ENCODE data around the gene APIP. TPM values are rescaled to one million over a fixed set of nuclear protein-coding genes. Genes with fewer than 3 reads are reported as not detected.

Gene APIP
- total and polyA plus RNA-seq, 9 donors = 21.3 to 28.3 (median 26.1) TPM

DNA sequence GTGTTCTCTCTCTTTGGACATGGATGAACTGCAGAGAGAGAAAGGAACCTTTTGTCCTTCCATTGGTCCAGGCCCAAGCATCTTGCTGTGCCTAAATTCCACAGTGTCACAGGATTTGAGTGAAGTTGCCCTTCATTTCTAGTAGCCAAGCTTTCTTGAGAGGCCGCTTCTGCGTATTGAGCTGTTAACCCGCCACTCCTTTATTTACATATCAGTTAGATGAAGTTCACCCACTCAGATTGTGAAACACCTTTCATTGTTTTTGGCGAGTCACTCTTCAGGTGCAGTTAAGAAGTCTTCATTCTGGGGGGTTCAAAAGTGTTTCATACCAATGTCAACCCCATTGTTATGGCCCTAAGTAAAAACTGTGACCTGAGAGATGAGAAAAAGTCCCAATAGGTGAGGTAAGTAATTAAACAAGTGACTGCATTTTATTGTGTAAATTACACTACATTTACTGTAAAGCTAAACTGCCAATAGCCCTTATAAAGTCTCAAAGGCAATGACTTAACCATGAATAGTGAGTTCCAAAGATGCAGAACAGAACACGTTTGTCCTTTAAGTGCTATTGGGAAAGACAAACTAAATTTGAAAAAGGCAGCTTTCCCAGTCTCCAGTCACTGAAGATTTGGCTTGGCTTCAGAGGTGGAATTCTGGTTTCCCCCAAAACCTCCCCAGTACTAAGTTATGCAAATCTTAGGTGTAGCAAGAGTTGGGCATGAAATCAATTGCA lies 61.0 kb downstream of the APIP start:
- H3K27me3 ChIP-seq (ENCODE audit: control insufficient read depth, insufficient read depth, low read length) = no peaks in the 10 kb centered on the region
- 74% methylated on average over 4 of the region's 5 CpGs for WGBS (ENCODE audit: insufficient coverage)
- no peaks in the 10 kb centered on the region for H3K36me3 ChIP-seq (ENCODE audit: control insufficient read depth, insufficient read depth, low read length)
- H3K4me1 ChIP-seq (ENCODE audit: control insufficient read depth, insufficient read depth, low read length) = peaks cover 4% of the 10 kb centered on the region
- no peak overlapping the region for H3K4me3 ChIP-seq (ENCODE audit: low read length)
- no peak overlapping the region for H3K27ac ChIP-seq (ENCODE audit: low read length)
- H3K9me3 ChIP-seq (replicated peaks; ENCODE audit: control insufficient read depth, low read depth, low read length) = no peaks in the 10 kb centered on the region
- no peak for DNase-seq

DNA sequence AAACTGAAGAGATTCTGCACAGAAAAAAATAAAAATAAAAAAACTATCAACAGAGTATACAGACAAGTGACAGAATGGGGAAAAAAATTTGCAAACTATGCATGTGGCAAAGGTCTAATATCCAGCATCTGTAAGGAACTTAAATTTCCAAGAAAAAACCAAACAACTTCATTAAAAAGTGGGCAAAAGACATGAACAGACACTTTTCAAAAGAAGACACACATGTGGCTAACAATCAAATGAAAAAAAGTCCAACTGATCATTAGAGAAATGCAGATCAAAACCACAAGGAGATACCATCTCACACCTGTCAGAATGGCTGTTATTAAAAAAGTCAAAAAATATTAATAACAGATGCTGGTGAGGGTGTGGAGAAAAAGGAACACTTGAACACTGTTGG lies 64.3 kb downstream of the APIP start:
- H3K36me3 ChIP-seq (ENCODE audit: control insufficient read depth, insufficient read depth, low read length) = no peaks in the 10 kb centered on the region
- H3K9me3 ChIP-seq (replicated peaks; ENCODE audit: control insufficient read depth, low read depth, low read length) = no peaks in the 10 kb centered on the region
- DNase-seq = no peak
- H3K27me3 ChIP-seq (ENCODE audit: control insufficient read depth, insufficient read depth, low read length) = no peaks in the 10 kb centered on the region
- no peak overlapping the region for H3K4me3 ChIP-seq (ENCODE audit: low read length)
- H3K4me1 ChIP-seq (ENCODE audit: control insufficient read depth, insufficient read depth, low read length) = no peaks in the 10 kb centered on the region
- H3K27ac ChIP-seq (ENCODE audit: low read length) = no peak overlapping the region

DNA sequence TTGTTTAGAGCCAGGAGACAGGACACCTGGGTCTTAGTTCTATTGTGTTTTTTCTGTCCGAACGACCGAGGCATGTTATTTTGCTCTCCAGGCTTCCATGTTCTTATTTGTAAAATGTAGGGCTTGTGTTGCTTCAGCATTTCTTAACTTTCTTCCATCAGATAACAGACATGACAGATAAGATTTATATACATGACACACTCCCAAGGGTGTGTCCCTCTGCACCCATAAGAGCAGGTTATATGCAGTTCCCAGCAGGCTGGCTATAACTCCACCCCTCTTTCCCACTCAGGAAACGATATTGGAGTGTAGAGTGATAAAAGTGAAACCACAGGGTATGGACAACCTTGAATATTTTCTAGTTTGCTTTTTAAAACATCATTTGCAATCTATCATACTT lies 65.8 kb downstream of the APIP start:
- Histone ChIP-seq H3K36me3 (ENCODE audit: control insufficient read depth, insufficient read depth, low read length) (no peaks in the 10 kb centered on the region), H3K4me3 (ENCODE audit: low read length) (no peak overlapping the region), H3K27ac (ENCODE audit: low read length) (no peak overlapping the region), H3K4me1 (ENCODE audit: control insufficient read depth, insufficient read depth, low read length) (no peaks in the 10 kb centered on the region), H3K27me3 (ENCODE audit: control insufficient read depth, insufficient read depth, low read length) (no peaks in the 10 kb centered on the region), H3K9me3 (replicated peaks; ENCODE audit: control insufficient read depth, low read depth, low read length) (no peaks in the 10 kb centered on the region)
- no peak for DNase-seq
- WGBS (ENCODE audit: insufficient coverage) = no CpG with 5 or more reads among the region's 4 CpGs

DNA sequence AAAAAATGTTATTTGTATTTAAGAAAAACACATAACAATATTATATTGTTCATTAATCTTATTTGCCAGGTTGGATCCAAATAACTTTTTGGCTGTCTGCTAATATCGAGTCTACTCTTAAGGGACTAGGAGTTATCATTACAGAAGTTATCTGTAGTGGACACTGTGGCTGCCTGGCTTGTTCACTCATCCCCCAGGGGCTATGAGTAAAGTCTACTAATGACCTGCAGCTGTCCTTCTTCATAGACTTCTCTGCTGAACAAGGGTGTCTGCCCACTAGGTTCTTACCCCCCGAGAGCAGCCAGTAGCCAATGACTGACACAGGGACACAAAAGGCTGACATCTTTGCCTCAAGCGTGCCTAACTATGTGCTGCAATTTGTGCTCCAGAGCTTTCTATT lies 69.7 kb downstream of the APIP start:
- H3K9me3 ChIP-seq (replicated peaks; ENCODE audit: control insufficient read depth, low read depth, low read length) = no peaks in the 10 kb centered on the region
- whole genome bisulfite sequencing (ENCODE audit: insufficient coverage) = 71% methylated on average over 2 of the region's 3 CpGs
- H3K36me3 ChIP-seq (ENCODE audit: control insufficient read depth, insufficient read depth, low read length) = no peaks in the 10 kb centered on the region
- DNase-seq = no peak
- no peaks in the 10 kb centered on the region for H3K4me1 ChIP-seq (ENCODE audit: control insufficient read depth, insufficient read depth, low read length)
- H3K27ac ChIP-seq (ENCODE audit: low read length) = no peak overlapping the region
- peaks cover 2% of the 10 kb centered on the region for H3K27me3 ChIP-seq (ENCODE audit: control insufficient read depth, insufficient read depth, low read length)
- no peak overlapping the region for H3K4me3 ChIP-seq (ENCODE audit: low read length)

DNA sequence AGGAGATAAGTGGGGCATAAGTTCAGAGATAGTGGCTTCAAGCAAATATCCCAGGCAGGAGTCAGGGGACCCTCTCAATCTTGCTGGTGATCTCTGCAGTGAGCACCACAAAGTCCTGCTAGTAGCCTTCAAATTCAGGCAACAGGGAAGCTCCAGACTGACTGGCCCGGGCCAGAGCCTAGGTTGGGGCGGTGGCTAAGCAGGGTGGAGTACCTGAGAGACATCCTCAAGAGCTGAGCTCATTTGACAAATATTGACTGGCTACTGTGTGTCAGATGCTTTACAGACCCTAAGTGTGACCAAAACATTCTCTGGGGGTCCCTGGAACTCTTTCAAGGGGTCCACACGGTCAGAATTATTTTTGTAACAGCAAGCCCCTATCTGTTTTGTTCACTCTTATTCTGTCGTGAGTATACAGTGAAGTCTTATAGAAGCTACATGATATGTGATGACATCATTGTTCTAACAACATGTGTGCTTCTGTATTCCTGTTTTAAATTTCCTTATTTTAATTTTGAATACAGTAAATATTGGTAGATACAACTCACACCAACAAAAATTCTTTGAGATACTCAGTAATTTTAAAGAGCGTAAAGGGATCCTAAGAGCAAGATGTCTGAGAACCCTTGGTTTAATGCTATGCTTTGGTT lies 71.6 kb downstream of the APIP start:
- WGBS (ENCODE audit: insufficient coverage) = 94% methylated on average over 2 of the region's 5 CpGs
- DNase-seq = no peak

DNA sequence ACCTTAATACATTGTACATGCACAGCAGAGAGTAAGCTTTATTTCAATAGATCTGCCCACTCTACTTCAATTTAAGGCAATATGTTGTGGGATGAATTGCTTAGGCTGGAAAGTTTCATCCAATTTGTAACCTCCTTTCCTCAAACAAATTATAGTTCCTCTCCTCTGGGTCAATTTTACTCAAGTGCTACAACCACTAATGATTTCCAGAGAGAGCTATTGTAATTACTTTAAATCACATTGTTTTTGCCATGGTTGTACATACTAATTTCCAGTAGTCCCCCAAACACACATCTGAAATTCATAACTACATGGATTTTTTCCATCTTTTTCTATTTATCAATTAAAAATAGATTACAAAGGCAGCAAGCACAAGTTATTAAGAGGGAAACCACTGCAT lies 72.9 kb downstream of the APIP start:
- no peak for DNase-seq
- Histone ChIP-seq H3K27ac (ENCODE audit: low read length) (no peak overlapping the region), H3K36me3 (ENCODE audit: control insufficient read depth, insufficient read depth, low read length) (no peaks in the 10 kb centered on the region), H3K4me1 (ENCODE audit: control insufficient read depth, insufficient read depth, low read length) (no peaks in the 10 kb centered on the region), H3K9me3 (replicated peaks; ENCODE audit: control insufficient read depth, low read depth, low read length) (no peaks in the 10 kb centered on the region), H3K27me3 (ENCODE audit: control insufficient read depth, insufficient read depth, low read length) (peaks cover 2% of the 10 kb centered on the region), H3K4me3 (ENCODE audit: low read length) (no peak overlapping the region)

More for the DNA sequence above, 71.6 kb downstream of the APIP start:
- Histone ChIP-seq H3K27me3 (ENCODE audit: control insufficient read depth, insufficient read depth, low read length) (peaks cover 2% of the 10 kb centered on the region), H3K4me1 (ENCODE audit: control insufficient read depth, insufficient read depth, low read length) (no peaks in the 10 kb centered on the region), H3K27ac (ENCODE audit: low read length) (no peak overlapping the region), H3K36me3 (ENCODE audit: control insufficient read depth, insufficient read depth, low read length) (no peaks in the 10 kb centered on the region), H3K9me3 (replicated peaks; ENCODE audit: control insufficient read depth, low read depth, low read length) (no peaks in the 10 kb centered on the region), H3K4me3 (ENCODE audit: low read length) (no peak overlapping the region)

DNA sequence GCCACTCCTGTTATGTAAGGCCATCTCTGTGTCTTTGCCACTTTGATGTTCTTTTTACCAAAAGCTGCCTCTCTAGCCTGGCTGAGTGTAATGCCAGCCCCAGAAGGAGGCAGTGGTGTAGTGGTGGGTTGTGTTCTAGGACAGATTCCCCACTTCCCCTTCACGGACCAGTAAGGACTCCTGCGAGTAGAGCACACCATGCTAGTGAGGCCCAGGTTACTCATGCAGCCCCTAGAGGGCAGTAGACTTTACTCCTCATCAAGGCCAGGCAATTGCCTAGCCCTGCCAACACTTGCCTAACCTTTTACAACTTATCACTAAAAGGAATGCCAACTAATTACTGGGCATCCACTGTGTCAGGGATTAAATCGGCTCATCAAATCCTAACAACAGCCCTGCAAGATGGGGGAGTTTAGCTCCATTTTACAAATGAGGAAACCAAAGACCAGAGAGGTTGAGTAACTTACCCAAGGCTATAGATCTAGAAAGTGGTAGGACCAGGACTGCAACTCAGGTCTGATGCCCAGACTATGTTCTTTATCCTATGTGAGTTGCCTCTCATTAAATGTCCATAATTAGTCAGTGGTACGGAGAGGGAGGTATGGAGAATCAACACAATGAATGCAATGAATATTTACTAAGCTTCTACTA lies 75.3 kb downstream of the APIP start:
- no CpG with 5 or more reads among the region's 4 CpGs for WGBS (ENCODE audit: insufficient coverage)
- DNase-seq = no peak
- Histone ChIP-seq H3K27me3 (ENCODE audit: control insufficient read depth, insufficient read depth, low read length) (peaks cover 2% of the 10 kb centered on the region), H3K4me3 (ENCODE audit: low read length) (no peak overlapping the region), H3K9me3 (replicated peaks; ENCODE audit: control insufficient read depth, low read depth, low read length) (no peaks in the 10 kb centered on the region), H3K36me3 (ENCODE audit: control insufficient read depth, insufficient read depth, low read length) (no peaks in the 10 kb centered on the region), H3K27ac (ENCODE audit: low read length) (no peak overlapping the region), H3K4me1 (ENCODE audit: control insufficient read depth, insufficient read depth, low read length) (no peaks in the 10 kb centered on the region)

DNA sequence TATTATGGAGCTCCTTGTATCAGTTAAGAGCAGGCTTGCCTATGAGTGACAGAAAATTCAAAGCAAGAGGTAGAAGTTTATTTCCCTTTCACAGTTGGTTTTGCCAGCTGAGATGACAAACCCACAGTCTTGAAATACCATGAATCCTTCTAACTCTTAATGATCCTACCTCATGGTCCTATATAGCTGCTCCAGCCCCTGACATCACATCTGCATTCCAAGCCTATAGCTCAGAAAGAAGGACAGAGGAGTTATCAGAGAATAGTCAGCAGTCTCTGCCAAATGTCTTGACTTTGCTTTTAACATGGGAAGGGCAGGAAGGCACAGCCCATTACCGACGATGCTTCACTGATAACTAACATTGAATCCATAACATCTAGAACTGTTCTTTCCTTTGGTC lies 76.2 kb downstream of the APIP start:
- no peaks in the 10 kb centered on the region for H3K4me1 ChIP-seq (ENCODE audit: control insufficient read depth, insufficient read depth, low read length)
- no peak overlapping the region for H3K4me3 ChIP-seq (ENCODE audit: low read length)
- H3K36me3 ChIP-seq (ENCODE audit: control insufficient read depth, insufficient read depth, low read length) = no peaks in the 10 kb centered on the region
- no peak for DNase-seq
- 90% methylated on average over 2 of the region's 2 CpGs for WGBS (ENCODE audit: insufficient coverage)
- H3K27ac ChIP-seq (ENCODE audit: low read length) = no peak overlapping the region
- H3K9me3 ChIP-seq (replicated peaks; ENCODE audit: control insufficient read depth, low read depth, low read length) = no peaks in the 10 kb centered on the region
- H3K27me3 ChIP-seq (ENCODE audit: control insufficient read depth, insufficient read depth, low read length) = peaks cover 2% of the 10 kb centered on the region

DNA sequence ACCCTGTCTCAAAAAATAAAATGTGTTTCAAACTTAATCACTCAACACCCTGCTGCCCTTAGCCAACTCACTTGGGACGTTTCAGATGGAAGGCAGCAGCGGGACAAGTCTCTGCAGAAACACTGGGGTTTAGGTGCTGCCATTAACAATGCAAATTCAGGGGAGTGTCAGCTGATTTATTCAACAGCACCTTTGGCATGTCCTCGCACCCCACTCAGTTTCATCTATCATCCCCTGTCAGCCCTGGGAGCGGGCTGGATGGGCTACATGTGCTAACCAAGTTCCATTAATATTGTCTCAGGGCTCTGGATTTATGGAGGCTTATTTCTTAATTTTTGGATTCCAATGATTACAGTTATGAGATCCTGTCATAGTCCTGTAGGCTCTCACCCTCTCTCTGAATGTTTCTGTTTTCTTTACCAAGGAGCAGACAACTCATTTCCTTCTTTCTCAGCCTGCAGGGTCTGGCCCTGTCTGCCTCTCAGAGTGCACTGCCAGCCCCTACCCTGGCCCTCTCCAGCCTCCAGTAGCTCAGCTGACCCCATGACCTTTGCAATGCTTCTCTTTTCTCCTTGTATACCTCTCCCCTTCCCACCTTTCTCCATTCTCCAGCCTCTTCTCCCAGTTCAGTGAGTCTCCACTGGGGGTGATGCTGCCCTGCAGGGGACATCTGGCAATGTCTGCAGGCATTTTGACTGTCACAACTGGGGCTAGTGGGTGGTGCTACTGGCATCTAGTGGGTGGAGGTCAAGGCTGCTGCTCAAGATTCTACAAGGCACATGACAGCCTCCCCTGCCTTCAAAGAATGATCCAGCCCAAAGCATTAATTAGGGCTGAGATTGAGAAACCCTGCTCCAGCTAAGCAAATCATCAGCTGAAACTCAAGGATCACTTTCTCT lies 79.0 kb downstream of the APIP start:
- no peaks in the 10 kb centered on the region for H3K27me3 ChIP-seq (ENCODE audit: control insufficient read depth, insufficient read depth, low read length)
- H3K4me1 ChIP-seq (ENCODE audit: control insufficient read depth, insufficient read depth, low read length) = no peaks in the 10 kb centered on the region
- H3K27ac ChIP-seq (ENCODE audit: low read length) = no peak overlapping the region
- H3K36me3 ChIP-seq (ENCODE audit: control insufficient read depth, insufficient read depth, low read length) = no peaks in the 10 kb centered on the region
- H3K9me3 ChIP-seq (replicated peaks; ENCODE audit: control insufficient read depth, low read depth, low read length) = no peaks in the 10 kb centered on the region
- 60% methylated on average over 2 of the region's 4 CpGs for WGBS (ENCODE audit: insufficient coverage)
- no peak overlapping the region for H3K4me3 ChIP-seq (ENCODE audit: low read length)
- DNase-seq = no peak

DNA sequence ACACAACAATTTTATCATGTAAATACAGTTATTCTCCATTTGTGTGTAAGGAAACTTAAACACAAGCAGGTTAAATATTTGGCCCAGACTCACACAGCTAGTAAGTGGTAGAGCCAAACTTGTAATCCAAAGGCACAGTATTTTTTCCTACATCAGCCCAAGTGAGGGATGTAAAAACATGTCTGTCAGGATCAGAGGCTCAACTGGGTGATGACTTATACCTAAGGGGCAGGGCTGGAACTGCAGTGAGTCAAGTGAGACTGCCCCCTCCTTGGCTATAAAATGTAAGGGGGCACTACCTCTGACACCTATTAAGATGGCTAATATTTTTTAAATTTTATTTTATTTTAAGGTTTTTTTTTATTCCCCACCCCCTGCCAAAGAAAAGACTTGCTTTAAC lies 82.6 kb downstream of the APIP start:
- H3K27ac ChIP-seq (ENCODE audit: low read length) = no peak overlapping the region
- no peak for DNase-seq
- H3K4me1 ChIP-seq (ENCODE audit: control insufficient read depth, insufficient read depth, low read length) = peaks cover 4% of the 10 kb centered on the region
- no peak overlapping the region for H3K4me3 ChIP-seq (ENCODE audit: low read length)
- H3K36me3 ChIP-seq (ENCODE audit: control insufficient read depth, insufficient read depth, low read length) = no peaks in the 10 kb centered on the region
- H3K9me3 ChIP-seq (replicated peaks; ENCODE audit: control insufficient read depth, low read depth, low read length) = no peaks in the 10 kb centered on the region
- no peaks in the 10 kb centered on the region for H3K27me3 ChIP-seq (ENCODE audit: control insufficient read depth, insufficient read depth, low read length)
